ENCODE measurements around the gene AP1S1. TPM values are rescaled to one million over a fixed set of nuclear protein-coding genes. Genes with fewer than 3 reads are reported as not detected.
"Not testable (repeated sequence)": the region's sequence is repeated elsewhere in the genome, so short reads cannot be mapped to it uniquely, and the experiment has no call there.

AP1S1 gene
- total RNA-seq, 3 donors from 2014 or later: 32.3 to 83.6 (median 63.9) TPM

- H3K4me1 ChIP-seq (ENCODE audit: low read depth): peaks cover 9% of the 10 kb centered on the region
- intact Hi-C loops (cut with DNase I, micrococcal nuclease): no loop called here
- no peaks in the 10 kb centered on the region for H3K36me3 ChIP-seq (ENCODE audit: low read depth)
- H3K4me3 ChIP-seq: no peak overlapping the region
- no peak for TF ChIP-seq CTCF (IDR thresholded peaks at IDR 0.05)
- no peaks in the 10 kb centered on the region for H3K9me3 ChIP-seq
- ATAC-seq (no peak), DNase-seq (no peak)
These were observed 46.2 kb downstream of the AP1S1 start for GRCh38 chr7:101200504-101200861.

GRCh38 chr7:101200862-101201599 is 46.8 kb downstream of the AP1S1 start, which contains the start of gene MOGAT3:
MOGAT3 (minus strand) TSS chr7:101201036; CDS start chr7:101200854, 182 bp downstream.
- Histone ChIP-seq H3K4me3 (no peak within 1 kb of the TSS), H3K9me3 (no peaks in the 10 kb centered on the region), H3K36me3 (ENCODE audit: low read depth) (no peaks in the 10 kb centered on the region), H3K4me1 (ENCODE audit: low read depth) (peaks cover 9% of the 10 kb centered on the region)
- no peak for TF ChIP-seq CTCF (IDR thresholded peaks at IDR 0.05)
- peak; percentile 88 to 92 (median 91) for DNase-seq
- peak; percentile 89 for ATAC-seq
- intact Hi-C loops (cut with DNase I, micrococcal nuclease): no loop called here

DNA sequence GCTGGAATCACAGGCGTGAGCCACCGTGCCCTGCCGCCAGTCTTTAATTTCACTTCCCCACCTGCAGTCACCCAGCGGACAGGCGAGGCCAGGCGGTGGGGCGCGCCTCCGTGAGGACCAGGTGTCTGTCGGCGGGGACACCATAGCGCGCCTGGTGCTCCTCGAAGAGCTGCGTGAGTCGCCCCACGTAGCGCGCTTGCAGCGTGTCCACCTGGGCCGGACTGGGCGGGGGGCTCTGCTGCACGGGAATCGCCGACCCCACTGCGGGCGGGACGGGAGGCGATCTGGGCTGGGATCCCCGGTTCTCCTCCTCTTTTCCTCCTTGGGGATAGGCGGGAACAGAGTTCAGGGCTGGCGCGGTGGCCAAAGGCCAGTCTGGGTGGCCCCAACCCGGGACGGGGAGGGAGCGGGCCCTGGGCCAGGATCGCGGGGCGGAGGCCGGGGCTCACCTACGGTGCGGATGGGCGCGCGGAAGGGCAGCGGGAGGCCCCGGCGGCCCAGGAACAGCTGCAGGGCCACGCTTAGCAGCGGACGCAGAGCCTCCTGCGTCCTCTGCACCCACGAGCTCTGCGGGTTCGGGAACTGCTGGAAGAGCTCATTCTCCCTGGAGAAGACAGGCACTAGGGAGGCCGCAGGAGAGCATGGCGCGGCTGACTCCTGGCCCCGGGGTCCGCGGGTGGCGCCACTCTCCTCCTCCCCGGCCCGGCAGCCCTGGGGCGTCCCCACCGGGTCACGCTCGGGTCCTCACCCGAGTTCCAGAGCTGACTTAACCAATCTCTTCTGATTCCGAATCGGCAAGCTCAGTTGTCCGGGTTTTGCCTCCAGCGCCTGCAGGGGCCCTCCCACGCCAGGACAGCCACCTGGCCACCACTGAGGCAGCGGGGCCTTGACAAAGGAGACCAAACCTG is 47.7 kb downstream of the AP1S1 start:
- DNase-seq (peak; percentile 81 to 89 (median 85)), ATAC-seq (peak; percentile 88)
- Histone ChIP-seq H3K4me3 (no peak overlapping the region), H3K36me3 (ENCODE audit: low read depth) (no peaks in the 10 kb centered on the region), H3K4me1 (ENCODE audit: low read depth) (peaks cover 9% of the 10 kb centered on the region), H3K9me3 (no peaks in the 10 kb centered on the region)
- intact Hi-C loops (cut with DNase I, micrococcal nuclease): no loop called here
- no peak for TF ChIP-seq CTCF (IDR thresholded peaks at IDR 0.05)

GRCh38 chr7:101202603-101202918 is 48.3 kb downstream of the AP1S1 start:
- peaks cover 9% of the 10 kb centered on the region for H3K4me1 ChIP-seq (ENCODE audit: low read depth)
- no peaks in the 10 kb centered on the region for H3K36me3 ChIP-seq (ENCODE audit: low read depth)
- TF ChIP-seq CTCF (IDR thresholded peaks at IDR 0.05): no peak
- ATAC-seq (no peak), DNase-seq (no peak)
- no peaks in the 10 kb centered on the region for H3K9me3 ChIP-seq
- no peak overlapping the region for H3K4me3 ChIP-seq
- intact Hi-C loops (cut with DNase I, micrococcal nuclease): no loop called here

DNA sequence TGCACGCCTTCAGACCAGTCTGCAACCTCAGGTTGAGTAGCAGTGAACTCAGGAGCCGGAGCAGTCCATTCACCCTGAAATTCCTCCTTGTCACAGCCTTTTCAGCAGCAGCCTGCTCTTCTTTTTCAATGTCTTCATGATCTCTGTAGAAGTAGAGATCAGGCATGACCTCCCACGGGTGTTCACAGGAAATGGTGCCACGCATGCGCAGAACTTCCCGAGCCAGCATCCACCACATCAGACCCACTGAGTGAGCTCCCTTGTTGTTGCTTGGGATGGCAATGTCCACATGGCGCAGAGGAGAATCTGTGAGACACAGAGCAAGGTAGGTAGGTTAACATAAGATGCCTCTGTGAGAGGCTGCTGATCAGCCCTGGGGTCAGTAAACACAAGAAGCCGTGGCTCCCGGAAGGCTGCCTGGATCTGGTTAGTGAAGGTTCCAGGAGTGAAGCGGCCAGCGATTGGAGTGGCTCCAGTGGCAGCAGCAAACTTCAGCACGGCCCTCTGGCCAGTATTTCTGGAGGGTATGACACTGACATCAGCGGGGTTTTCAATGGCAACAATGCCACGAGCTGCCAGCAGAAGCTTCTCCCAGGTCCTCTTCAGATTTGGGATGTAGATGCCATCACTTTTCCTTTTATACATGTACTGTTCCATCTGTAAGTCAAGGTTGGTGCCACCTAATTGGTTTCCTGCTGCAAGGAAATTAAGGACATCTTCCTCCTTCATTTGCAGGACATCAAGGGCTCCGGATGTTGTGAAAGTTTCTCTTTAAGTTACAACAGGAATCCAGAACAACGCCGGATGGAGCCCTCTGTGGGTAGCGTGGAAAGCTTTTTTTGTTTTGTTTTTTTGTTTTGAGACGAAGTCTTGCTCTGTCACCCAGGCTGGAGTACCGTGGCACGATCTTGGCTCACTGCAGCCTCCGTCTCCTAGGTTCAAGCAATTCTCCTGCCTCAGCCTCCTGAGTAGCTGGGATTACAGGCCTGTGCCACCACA is 49.8 kb downstream of the AP1S1 start:
- DNase-seq; intact Hi-C loops (cut with DNase I, micrococcal nuclease); ATAC-seq: not testable (repeated sequence)

More for the DNA sequence above, 49.8 kb downstream of the AP1S1 start:
- not testable (repeated sequence) for H3K9me3 ChIP-seq; H3K4me3 ChIP-seq; H3K4me1 ChIP-seq (ENCODE audit: low read depth); H3K36me3 ChIP-seq (ENCODE audit: low read depth)

Data from mucosa of descending colon (tissue), 3 donors.